Measurements from ENCODE around the gene SS18L1. TPM values are rescaled to one million over a fixed set of nuclear protein-coding genes. Genes with fewer than 3 reads are reported as not detected.

Gene SS18L1
- total RNA-seq, 1 donor from 2014 or later, result 8.0 TPM

DNA sequence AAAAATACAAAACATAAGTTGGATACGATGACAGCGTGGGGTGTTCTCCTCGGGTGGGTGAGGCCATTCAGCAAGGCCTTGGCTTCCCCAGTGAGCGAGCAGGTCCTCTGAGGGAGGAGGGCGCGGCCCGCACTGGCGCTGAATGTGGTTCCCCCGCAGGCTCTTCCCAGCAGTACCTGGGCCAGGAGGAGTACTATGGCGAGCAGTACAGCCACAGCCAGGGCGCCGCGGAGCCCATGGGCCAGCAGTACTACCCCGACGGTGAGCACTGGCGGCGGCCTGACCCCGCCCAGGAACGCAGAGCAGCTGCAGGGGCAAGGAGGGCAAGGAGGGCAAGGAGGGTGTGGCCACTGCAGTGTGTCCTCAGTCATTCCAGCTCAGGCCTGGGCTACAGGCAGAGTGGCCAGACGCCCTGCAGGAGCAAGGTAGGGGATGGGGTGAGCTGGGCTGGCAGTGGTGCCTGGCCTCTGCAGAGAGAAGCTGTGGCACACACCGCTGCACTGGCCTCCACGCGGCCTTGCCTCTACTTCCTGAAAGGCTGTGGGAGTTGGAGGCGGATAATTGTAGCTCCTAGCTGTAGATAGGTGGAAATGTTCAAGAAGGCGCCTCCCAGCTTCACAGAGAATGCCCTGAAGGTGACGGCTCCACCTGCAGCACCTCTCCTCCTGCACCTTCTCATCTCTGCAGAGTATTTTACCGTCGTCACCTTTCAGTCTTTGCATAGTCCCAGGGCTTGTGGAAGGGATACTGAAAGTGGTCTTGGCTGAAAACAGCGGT lies 20.6 kb downstream of the SS18L1 start:
- intact Hi-C loops (cut with DNase I), result no loop called here
- DNase-seq (ENCODE audit: low spot score), result no peak

DNA sequence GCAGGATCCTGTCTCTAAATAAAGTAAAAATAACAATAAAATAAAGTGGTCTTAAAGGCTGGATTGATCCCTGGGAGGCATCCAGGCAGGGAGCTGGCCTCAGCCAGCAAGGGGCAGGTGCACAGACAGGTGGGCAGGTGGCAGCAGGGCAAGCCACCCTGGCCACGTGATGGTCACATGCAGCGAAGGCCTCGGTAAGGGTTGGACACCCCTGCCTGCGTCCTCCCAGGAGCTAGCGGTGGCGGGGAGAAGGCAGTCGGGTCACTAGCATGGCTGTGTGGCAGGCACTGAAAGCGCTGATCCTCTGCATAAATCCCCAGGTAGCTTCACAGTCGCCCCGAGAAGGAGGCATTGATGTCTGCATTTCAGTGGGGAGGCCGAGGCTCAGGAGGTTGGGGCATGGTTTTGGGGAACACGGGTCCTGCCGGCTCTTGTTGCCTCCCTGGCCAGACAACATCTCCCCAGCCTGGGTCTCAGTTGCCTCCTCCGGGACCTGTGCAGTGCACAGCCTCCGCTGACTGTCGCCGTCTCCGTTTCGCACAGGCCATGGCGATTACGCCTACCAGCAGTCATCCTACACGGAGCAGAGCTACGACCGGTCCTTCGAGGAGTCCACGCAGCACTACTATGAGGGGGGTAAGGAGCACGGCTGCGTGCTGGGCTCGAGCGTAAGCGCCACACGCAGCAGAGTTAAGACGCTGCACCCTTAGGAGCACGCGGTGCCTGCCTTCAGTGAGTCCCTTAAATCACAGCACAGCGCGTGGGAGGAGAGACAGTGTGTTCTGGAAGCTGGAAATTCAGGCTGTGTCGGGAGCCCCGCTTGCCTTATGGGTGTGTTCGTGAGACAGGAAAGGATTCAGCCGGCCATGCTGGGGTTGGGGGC lies 21.6 kb downstream of the SS18L1 start:
- no peak for DNase-seq (ENCODE audit: low spot score)
- intact Hi-C loops (cut with DNase I), result no loop called here

DNA sequence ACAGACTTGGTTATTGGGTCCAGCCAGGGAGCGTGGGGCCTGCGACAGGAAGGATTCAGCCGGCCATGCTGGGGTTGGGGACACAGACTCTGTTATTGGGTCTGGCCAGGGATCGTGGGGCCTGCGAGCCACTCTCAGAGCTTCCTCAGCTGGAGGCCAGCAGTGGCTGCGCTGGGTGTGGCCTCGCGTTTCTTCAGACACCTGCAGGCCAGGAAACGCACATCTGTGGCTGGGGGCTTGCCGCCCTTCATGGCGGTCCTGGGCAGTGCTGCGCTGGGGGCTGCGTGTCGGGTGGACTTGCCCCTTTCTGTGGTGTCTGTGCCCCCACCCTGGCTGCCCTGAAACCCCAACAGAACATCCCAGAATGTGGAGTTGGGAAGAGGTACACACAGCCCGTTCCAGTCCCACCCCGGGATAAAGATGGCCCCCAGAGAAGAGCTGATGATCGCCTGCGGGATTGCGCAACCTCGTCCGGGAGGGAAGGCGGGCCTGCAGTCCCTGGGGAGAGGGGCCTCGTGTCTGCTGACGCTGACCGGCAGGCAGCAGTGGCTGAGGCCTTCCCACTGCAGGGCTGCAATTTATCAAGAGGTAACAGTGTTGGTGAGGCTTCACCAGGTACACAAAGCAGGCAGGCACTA lies 22.3 kb downstream of the SS18L1 start:
- intact Hi-C loops (cut with DNase I), result no loop called here

DNA sequence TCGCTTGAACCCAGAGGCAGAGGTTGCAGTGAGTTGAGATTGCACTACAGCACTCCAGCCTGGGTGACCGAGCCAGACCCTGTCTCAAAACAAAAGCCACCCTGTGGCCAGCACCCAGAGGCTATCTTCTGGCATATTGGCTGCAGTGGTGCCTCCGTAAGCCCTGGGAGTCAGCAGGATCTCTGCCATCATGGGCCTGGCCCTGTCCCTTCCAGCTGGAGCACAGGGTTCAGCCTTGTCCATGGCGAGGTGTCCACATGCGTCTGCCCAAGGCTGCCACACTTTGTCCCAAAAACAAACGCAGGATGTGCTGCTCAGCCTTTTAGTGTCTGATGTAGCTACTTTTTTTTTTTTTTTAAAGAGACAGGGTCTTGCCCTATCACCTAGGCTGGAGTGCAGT lies 23.9 kb downstream of the SS18L1 start:
- intact Hi-C loops (cut with DNase I), result no loop called here
- no peak for DNase-seq (ENCODE audit: low spot score)

More for the DNA sequence above, 22.3 kb downstream of the SS18L1 start:
- no peak for DNase-seq (ENCODE audit: low spot score)

DNA sequence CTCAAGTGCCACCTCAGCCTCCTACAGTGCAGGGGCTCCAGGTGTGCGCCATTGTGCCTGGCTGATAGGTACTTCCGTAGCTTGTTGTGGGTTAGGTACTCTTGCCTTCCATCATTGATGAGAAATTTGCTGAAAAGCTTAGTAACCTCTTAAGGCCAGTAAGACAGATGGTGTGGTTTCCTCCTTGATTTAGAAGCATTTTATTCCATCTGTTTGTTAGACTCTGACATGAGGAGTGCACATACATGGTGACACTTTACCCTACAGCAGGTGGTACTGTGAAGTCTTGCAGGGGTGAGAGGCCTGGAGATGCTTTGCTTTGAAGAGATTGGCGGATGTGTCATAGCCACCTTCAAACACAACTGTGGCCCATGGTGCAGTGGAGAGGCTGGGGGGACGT lies 24.5 kb downstream of the SS18L1 start:
- intact Hi-C loops (cut with DNase I), result no loop called here
- no peak for DNase-seq (ENCODE audit: low spot score)

DNA sequence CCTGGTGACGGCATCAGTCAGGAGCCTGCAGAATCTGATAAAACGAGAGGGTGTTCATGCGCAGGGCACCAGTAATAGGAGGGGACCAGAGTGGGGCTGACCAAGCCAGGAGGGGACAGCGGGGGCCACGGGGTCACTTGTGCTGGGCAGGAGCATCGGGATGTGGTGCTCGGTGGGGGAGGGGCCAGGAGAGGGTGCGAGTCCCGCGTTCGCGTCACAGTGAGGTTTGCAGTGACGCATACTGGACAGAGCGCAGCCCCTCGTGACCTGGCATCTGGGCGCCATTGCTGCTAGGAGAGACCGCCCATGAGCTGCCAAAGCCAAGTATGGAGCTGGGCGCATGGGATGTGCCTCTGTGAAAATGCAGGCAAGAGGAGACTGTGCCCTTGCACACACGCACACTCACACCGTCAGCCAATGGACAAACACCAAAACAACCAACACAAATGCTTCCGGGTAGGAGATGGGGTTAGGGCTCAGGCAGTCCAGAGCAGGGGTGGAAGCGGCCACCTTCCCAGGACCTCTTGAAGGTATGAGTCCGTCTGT lies 25.4 kb downstream of the SS18L1 start:
- no peak for DNase-seq (ENCODE audit: low spot score)
- intact Hi-C loops (cut with DNase I), result no loop called here

DNA sequence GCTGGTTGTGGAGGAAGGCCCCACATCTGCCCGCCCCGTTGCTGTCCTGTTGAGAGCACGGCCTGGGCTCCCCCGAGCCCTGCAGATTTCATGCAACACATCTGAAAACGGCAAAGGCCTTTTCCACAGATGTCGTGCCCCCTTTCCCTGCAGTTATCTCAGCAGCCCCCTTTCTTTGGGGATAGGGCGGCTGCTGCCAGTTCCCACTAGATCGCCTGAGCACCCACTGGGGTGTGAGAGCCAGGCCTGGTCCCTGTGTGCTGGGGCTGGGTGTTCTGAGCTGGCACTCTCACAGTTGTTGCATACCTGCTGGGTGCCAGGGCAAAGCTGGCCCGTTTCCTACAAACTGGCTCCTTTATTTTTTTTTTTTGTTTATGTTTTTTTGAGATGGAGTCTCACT lies 27.0 kb downstream of the SS18L1 start:
- no peak for DNase-seq (ENCODE audit: low spot score)
- intact Hi-C loops (cut with DNase I), result no loop called here

DNA sequence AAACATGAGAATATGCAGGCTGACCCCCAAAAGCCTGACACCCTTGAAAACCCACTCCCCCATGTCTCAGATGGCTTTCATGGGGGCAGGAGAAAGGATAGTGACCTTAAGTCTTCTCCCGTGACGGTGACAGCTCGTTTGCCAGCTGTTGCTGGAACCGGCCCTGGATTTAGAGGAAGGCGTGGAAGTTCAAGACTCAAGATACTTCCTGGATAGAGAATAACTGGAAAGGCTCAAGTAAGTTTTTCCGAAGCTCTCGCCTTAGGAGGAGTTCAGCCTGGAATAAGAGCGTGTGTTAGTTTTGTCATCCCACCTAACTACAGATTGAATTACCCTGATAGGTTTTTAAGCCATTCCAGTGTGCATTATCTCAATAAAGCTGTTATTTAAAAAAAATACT lies 27.7 kb downstream of the SS18L1 start:
- intact Hi-C loops (cut with DNase I), result no loop called here
- DNase-seq (ENCODE audit: low spot score), result no peak

DNA sequence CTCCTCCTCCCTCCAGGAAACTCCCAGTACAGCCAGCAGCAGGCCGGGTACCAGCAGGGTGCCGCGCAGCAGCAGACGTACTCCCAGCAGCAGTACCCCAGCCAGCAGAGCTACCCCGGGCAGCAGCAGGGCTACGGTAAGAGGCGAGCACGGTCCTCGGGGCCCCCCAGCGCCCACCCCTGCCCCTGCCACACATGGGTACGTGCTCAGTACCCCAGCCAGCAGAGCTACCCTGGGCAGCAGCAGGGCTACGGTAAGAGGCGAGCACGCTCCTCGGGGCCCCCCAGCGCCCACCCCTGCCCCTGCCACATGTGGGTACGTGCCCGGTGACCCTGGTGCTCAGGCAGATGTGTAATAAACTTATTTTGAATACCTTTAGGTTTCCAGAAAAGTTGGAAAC lies 29.1 kb downstream of the SS18L1 start:
- DNase-seq (ENCODE audit: low spot score), result no peak
- intact Hi-C loops (cut with DNase I), result no loop called here

DNA sequence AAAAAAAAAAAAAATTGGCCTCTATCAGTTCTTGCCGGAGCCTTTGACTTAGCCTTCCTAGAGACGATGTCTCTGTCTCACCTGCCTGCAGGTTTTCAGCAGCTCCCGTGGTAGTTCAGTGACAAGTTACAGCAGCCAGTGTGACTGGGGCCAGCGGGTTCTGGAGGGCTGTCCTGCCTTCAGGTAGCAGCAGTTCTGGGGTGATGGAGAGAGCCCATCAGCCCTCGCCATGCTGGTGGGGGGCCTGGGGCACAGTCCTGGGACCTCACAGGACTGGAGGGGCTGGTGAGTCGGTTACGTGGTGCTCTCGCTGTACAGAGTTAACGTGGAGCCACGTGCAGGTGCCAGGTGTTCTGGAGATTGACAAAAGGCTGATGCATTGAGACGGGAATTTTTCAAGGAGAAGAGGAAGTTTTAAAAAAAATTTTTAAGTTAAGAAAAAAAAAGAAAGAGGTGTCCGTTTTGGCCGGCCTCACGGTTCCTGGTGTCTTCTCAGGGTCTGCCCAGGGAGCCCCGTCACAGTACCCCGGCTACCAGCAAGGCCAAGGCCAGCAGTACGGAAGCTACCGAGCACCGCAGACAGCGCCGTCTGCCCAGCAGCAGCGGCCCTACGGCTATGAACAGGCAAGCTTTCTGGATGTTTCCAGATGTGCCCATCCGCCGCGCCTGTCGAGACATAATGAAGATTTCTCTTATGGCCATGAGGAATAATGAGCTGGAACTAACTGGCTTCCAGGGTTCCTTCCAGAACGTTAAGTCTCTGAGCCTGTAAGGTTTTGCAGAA lies 30.6 kb downstream of the SS18L1 start:
- intact Hi-C loops (cut with DNase I), result no loop called here

DNA sequence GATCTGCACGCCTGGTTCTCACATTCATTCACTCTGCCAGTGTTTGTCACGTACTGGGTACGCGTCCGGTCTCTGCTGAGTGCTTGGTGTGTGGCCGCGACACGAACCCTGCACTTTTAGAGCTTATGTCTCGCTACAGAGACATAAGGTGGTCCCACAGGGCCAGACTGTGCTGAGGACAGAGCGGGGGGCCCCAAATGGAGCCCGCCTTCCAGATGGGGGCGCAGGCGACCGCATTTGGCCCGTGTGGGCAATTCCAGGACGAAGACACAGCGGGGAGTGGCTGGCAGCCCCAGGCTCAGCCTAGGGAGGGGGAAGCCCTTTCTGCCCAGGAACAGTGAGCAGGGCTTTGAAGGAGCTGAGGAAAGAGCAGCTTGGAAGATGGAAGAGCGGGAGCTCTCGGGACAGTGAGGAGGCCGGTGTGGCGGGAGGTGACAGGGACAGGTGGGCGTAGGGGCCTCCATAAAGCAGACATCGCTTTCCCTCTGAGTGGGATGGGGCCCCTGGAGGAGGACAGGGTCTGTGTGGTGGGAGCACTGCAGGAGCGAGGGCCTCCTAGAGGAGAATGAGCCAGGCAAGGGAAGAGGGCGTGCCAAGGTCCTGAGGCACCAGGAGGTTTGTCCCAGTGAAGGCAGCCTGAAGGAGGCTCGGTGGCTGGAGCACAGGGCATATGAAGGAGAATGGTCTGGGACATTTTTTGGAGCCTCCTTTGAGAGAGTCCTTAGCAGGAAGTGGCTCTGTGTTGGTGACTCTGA lies 31.5 kb downstream of the SS18L1 start:
- DNase-seq (ENCODE audit: low spot score), result no peak
- intact Hi-C loops (cut with DNase I), result no loop called here

More for the DNA sequence above, 30.6 kb downstream of the SS18L1 start:
- no peak for DNase-seq (ENCODE audit: low spot score)

DNA sequence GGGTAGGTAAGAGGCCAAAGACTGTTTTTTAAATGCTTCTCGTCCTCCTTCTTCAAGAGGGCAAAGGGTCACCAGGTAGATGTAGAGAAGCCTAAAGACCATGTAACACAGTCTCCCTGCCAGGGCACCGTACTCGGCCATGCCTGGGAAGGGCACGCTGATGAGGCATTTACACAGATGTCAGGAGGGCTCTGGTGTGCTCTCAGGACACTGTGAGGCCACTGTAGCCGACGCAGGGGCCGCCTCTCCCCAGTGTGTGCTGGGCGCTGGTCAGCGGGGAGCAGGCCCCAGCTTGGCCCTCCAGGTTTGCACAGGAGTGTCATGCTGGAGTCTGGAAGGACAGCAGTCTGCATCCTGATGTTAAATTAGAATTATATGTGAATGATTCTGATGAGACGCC lies 32.1 kb downstream of the SS18L1 start:
- no peak for DNase-seq (ENCODE audit: low spot score)
- intact Hi-C loops (cut with DNase I), result no loop called here

DNA sequence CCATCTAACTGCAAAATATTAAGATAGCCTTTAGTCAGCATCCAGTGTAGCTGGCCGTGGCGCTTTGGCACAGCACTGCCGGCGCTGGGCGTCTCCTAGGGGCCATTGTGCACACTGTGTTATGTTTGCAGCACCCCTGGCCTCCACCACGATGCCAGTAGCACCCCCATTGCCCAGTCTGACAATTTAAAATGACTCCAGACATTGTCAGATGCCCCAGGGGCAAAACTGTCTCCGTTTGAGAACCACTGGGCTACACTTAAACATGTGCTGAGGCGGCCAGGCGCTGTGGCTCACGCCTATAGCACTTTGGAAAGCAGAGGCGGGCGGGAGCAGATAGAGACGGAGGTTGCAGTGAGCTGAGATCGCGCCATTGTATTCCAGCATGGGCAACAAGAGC lies 33.3 kb downstream of the SS18L1 start:
- no peak for DNase-seq (ENCODE audit: low spot score)
- intact Hi-C loops (cut with DNase I), result no loop called here

DNA sequence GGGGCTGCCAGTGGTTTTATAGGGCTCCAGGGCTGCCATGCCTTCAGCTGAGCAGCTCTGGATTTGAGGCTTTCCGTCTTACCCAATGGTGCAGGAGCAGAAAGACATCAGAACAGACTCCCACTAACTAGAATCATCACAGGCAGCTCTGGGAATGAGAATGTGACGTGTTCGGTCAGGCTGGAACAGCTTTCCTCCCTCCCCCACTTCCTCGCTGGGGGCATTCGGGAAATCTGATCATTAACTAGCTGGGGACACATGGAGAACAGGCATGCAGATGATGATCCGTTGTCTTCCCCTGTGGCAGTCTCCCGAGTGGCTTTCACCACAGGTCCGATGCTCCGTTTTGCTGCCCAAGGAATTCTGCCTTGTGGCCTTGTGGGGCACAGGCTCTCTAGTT lies 33.7 kb downstream of the SS18L1 start:
- DNase-seq (ENCODE audit: low spot score), result no peak

DNA sequence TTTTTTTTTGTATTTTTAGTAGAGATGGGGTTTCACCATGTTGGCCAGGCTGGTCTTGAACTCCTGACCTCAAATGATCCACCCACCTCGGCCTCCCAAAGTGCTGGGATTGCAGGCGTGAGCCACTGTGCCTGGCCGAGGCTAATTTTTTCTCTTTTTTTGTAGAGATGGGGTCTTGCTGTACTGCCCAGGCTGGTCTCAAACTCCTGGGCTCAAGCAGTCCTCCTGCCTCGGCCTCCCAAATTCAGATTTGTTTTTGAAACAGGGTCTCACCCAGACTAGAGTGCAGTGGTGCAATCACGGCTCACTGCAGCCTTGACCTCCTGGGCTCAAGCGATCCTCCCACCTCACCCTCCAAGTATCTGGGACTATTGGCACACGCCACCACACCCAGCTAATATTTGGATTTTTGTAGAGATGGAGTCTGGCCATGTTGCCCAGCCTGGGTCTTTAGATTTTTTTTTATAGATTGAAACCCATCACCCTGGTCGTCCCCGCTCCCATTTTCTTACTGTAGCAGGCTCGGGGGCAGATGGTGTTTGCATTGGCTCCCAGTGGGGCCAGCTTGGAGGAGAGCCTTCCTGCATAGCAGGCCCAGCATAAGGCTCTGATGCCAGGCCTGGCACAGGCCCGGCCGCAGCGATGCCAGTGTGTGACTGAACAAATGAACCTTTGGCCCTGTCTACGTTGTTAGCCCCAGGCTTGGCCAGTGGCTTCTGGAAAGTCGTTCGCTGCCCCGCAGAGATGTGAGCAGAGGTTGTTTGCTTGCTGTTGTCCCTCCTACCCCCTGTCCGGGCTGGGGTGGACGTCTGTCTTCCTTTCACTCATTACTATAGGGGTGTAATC lies 35.0 kb downstream of the SS18L1 start:
- no peak for DNase-seq (ENCODE audit: low spot score)
- intact Hi-C loops (cut with DNase I), result no loop called here

More for the DNA sequence above, 33.7 kb downstream of the SS18L1 start:
- intact Hi-C loops (cut with DNase I), result no loop called here

DNA sequence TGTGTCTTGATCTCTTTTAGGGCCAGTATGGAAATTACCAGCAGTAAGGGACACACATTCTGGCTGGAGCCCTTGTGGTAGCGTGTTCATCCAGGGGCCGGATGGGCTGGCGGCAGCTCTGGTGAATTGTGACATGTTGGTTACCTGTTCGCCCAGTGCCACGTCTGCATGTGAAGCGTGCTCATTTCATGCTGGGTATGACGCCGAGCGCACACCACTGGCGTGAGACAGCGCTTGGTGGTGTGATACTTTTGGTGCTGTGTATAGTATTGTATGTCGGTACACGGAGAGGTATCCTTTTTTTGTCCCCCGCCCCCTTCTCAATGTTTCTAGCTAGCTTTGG lies 35.6 kb downstream of the SS18L1 start:
- intact Hi-C loops (cut with DNase I), result no loop called here
- no peak for DNase-seq (ENCODE audit: low spot score)

DNA sequence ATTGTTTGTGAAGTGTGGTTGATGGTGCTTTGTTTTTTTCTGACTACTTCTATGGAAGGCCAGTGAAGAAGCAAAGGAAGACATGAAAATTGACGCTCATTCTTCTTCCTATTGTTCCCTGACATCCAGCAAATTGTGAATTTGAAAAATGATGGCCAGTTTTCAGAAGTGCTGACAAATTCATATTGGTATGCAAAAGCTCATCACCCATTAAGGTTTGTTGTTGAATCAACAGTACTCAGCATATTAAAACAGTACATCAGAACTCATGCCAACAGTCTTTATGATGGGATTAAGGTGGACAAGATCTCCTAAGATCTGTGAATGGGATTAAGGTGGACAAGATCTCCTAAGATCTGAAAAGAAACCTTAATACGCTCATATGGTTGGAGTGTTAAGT lies 38.2 kb downstream of the SS18L1 start:
- intact Hi-C loops (cut with DNase I), result loop anchor here (2.0 to 5.0 kb wide), 2 partner anchors 57 to 205 kb away; partner anchors contain the start of genes OSBPL2 and RPS21
- no peak for DNase-seq (ENCODE audit: low spot score)

Data from cardiac septum (tissue), 1 donor.